Esophagus muscularis mucosa (tissue), 4 donors: ENCODE data around the gene CDH16. TPM values are rescaled to one million over a fixed set of nuclear protein-coding genes. Genes with fewer than 3 reads are reported as not detected.

ENCODE experiments used
- DNase-seq: peaks from one replicate; pipeline ENCODE4 v3.0.0-alpha.2; 2017; ENCODE audit errors: extremely low spot score
- H3K27ac ChIP-seq, 4 donors: fragments of 200-600 bp; sonication (generic); replicated peaks in 1 of 4; 1 replicate in 3 of 4; 2 replicates in 1 of 4; pipeline ENCODE4 v1.5.1; 2016 to 2019; ENCODE audit warnings: mild to moderate bottlenecking in 1 of 4
- H3K27me3 ChIP-seq, 4 donors: fragments of 200-600 bp; sonication (generic); one replicate each; pipeline versions ENCODE4 v1.5.1 to v1.6.0; 2016 to 2019
- H3K36me3 ChIP-seq, 4 donors: fragments of 200-600 bp; sonication (generic); one replicate each; pipeline ENCODE4 v1.5.1; 2016 to 2019
- H3K4me1 ChIP-seq, 4 donors: fragments of 200-600 bp; sonication (generic); one replicate each; pipeline ENCODE4 v1.5.1; 2016 to 2019
- H3K4me3 ChIP-seq, 4 donors: fragments of 200-600 bp; sonication (generic); 1 replicate in 2 of 4; 2 replicates in 2 of 4; pipeline ENCODE4 v1.5.1; 2016 to 2019; ENCODE audit warnings: mild to moderate bottlenecking in 4 of 4, moderate library complexity in 1 of 4
- H3K9me3 ChIP-seq, 4 donors: fragments of 200-600 bp; sonication (generic); 1 replicate in 3 of 4; 2 replicates in 1 of 4; pipeline ENCODE4 v1.5.1; 2016 to 2019
- CTCF ChIP-seq, 3 experiments: fragments of 200-600 bp in 2 of 3; fragments of 450-650 bp in 1 of 3; sonication (generic) in 2 of 3; IDR thresholded peaks; one replicate each; pipeline ENCODE4 v1.5.1; 2017 to 2019; ENCODE audit warnings: antibody characterized with exemption in 3 of 3, mild to moderate bottlenecking in 2 of 3, moderate library complexity in 1 of 3
- EP300 ChIP-seq: sonication (generic); formaldehyde crosslinking; IDR thresholded peaks from one replicate; pipeline ENCODE4 v1.6.1; 2017; ENCODE audit warnings: antibody characterized with exemption
- POLR2A ChIP-seq: fragments of 450-650 bp; IDR thresholded peaks from one replicate; pipeline ENCODE4 v1.6.1; 2017; ENCODE audit warnings: antibody characterized with exemption, moderate library complexity, mild to moderate bottlenecking, low read depth
- POLR2AphosphoS5 ChIP-seq, 2 donors: sonication (generic); formaldehyde crosslinking; IDR thresholded peaks; one replicate each; pipeline ENCODE4 v1.6.1; 2017; ENCODE audit warnings: antibody characterized with exemption in 2 of 2
- WGBS: methylation state at CpG from one replicate; pipeline ENCODE4 v1.1.5; 2018; 5-methylcytosine and 5-hydroxymethylcytosine counted together
- intact Hi-C: fragments of 100-400 bp; cut with DNase I; formaldehyde crosslinking; loops from one replicate; pipeline ENCODE4 v1.15.1; 2023
- total RNA-seq, 4 donors: library from RNA; depleted of rRNA; stranded (reverse); fragments of >200 nt; gene quantifications; one replicate each; pipeline versions ENCODE4 v1.1.0 to v1.2.1, GENCODE V29; 2016

CDH16 gene
- total RNA-seq, 4 donors from 2014 or later: 0.52 TPM; not detected in 3

- Histone ChIP-seq H3K27ac (no peak overlapping the region), H3K36me3 (no peaks in the 10 kb centered on the region), H3K27me3 (no peaks in the 10 kb centered on the region), H3K4me3 (no peak overlapping the region), H3K9me3 (no peaks in the 10 kb centered on the region), H3K4me1 (peaks cover 10 to 16% (median 14%) of the 10 kb centered on the region in 4 donors)
- 58% methylated on average over 7 of the region's 7 CpGs for WGBS
- intact Hi-C loops: no loop called here
- TF ChIP-seq CTCF (IDR thresholded peaks at IDR 0.05) (no peak), POLR2A (no peak), EP300 (no peak), POLR2AphosphoS5 (IDR thresholded peaks at IDR 0.05) (no peak)
- no peak for DNase-seq
Observed at GRCh38 chr16:66915041-66915440, 3.6 kb downstream of the CDH16 start.

GRCh38 chr16:66914541-66914940, 4.1 kb downstream of the CDH16 start:
- H3K4me1 ChIP-seq: peaks cover 5 to 11% (median 9%) of the 10 kb centered on the region in 4 donors
- TF ChIP-seq EP300 (no peak), CTCF (IDR thresholded peaks at IDR 0.05) (no peak), POLR2AphosphoS5 (IDR thresholded peaks at IDR 0.05) (no peak), POLR2A (no peak)
- H3K4me3 ChIP-seq: no peak overlapping the region
- no peak overlapping the region for H3K27ac ChIP-seq
- intact Hi-C loops: no loop called here
- no peaks in the 10 kb centered on the region for H3K27me3 ChIP-seq
- H3K9me3 ChIP-seq: no peaks in the 10 kb centered on the region
- 96% methylated on average over 7 of the region's 7 CpGs for WGBS
- no peak for DNase-seq
- no peaks in the 10 kb centered on the region for H3K36me3 ChIP-seq

- DNase-seq: no peak
- Histone ChIP-seq H3K27ac (no peak overlapping the region), H3K9me3 (no peaks in the 10 kb centered on the region), H3K36me3 (no peaks in the 10 kb centered on the region), H3K4me3 (no peak overlapping the region), H3K27me3 (no peaks in the 10 kb centered on the region), H3K4me1 (peaks cover 0 to 2% (median 1%) of the 10 kb centered on the region in 4 donors)
- TF ChIP-seq CTCF (IDR thresholded peaks at IDR 0.05) (no peak), EP300 (no peak), POLR2AphosphoS5 (IDR thresholded peaks at IDR 0.05) (no peak), POLR2A (no peak)
- no CpG with 5 or more reads among the region's 4 CpGs for WGBS
- intact Hi-C loops: no loop called here
Observed at GRCh38 chr16:66913711-66914110, 5.0 kb downstream of the CDH16 start.

- peaks cover 0 to 1% (median 0%) of the 10 kb centered on the region in 4 donors for H3K4me1 ChIP-seq
- H3K4me3 ChIP-seq: no peak overlapping the region
- 51% methylated on average over 9 of the region's 10 CpGs for WGBS
- TF ChIP-seq EP300: no peak
- TF ChIP-seq POLR2A: no peak
- TF ChIP-seq CTCF (IDR thresholded peaks at IDR 0.05): no peak
- TF ChIP-seq POLR2AphosphoS5 (IDR thresholded peaks at IDR 0.05): no peak
- H3K9me3 ChIP-seq: no peaks in the 10 kb centered on the region
- DNase-seq: no peak
- intact Hi-C loops: no loop called here
- no peak overlapping the region for H3K27ac ChIP-seq
- no peaks in the 10 kb centered on the region for H3K36me3 ChIP-seq
- no peaks in the 10 kb centered on the region for H3K27me3 ChIP-seq
Observed at GRCh38 chr16:66913081-66913480, 5.6 kb downstream of the CDH16 start.

- 90% methylated on average over 4 of the region's 8 CpGs for WGBS
Observed at GRCh38 chr16:66911801-66912200, 6.9 kb downstream of the CDH16 start.

More at GRCh38 chr16:66911801-66912200, 6.9 kb downstream of the CDH16 start:
- no peaks in the 10 kb centered on the region for H3K36me3 ChIP-seq
- no peak overlapping the region for H3K27ac ChIP-seq
- TF ChIP-seq POLR2AphosphoS5 (IDR thresholded peaks at IDR 0.05) (no peak), EP300 (no peak), POLR2A (no peak), CTCF (IDR thresholded peaks at IDR 0.05) (no peak)
- no peaks in the 10 kb centered on the region for H3K27me3 ChIP-seq
- no peaks in the 10 kb centered on the region for H3K9me3 ChIP-seq
- no peak for DNase-seq
- intact Hi-C loops: no loop called here
- peaks cover 2 to 13% (median 6%) of the 10 kb centered on the region in 4 donors for H3K4me1 ChIP-seq
- no peak overlapping the region for H3K4me3 ChIP-seq
